Body of pancreas (tissue), 4 donors: Measurements from ENCODE around the gene ECE2.
"Not testable (repeated sequence)": the region's sequence is repeated elsewhere in the genome, so short reads cannot be mapped to it uniquely, and the experiment has no call there.

Experiments
- CTCF ChIP-seq, 7 experiments: fragments of 450-650 bp in 4 of 7; fragments of 200-600 bp in 3 of 7; sonication (generic) in 3 of 7; IDR thresholded peaks; one replicate each; pipeline ENCODE4 v1.5.1; 2016 to 2019; ENCODE audit warnings: antibody characterized with exemption in 7 of 7
- POLR2A ChIP-seq, 3 donors: fragments of 450-650 bp; IDR thresholded peaks; one replicate each; pipeline ENCODE4 v1.6.1; 2016; ENCODE audit warnings: antibody characterized with exemption in 3 of 3, mild to moderate bottlenecking in 2 of 3

- TF ChIP-seq POLR2A, CTCF (IDR thresholded peaks at IDR 0.05): not testable (repeated sequence)
Observed at GRCh38 chr3:184339451-184340135, 63.8 kb downstream of the ECE2 start.
